ENCODE data around the gene COPS2.

DNA sequence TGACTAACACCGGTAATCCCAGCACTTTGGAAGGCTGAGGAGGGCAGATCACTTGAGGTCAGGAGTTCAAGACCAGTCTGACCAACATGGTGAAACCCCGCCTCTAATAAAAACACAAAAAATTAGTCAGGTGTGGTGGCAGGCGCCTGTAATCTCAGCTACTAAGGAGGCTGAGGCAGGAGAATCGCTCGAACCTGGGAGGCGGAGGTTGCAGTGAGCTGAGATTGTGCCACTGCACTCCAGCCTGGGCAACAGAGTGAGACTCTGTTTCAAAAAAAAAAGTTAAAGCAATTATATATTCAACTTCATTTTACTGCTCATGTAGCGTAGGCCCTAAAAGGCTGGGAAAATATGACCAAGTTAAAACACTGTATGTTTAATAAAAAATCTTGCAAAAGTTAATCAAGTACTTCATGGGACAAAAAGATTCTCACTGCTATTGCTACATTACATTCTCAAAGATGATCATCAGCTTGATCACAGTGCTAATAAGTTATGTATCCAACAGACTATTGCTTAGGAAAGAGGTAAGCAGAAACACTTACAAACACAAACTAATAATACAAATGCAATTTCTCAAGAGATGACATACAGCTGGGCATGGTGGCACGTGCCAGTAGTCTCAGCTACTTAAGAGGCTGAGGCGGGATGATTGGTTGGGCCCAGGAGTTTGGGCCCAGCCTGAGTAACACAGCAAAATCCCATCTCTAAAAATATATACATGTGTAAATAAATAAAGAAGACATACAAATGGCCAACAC, 2.7 kb downstream of the COPS2 start:
- TF ChIP-seq, protein P1, sequence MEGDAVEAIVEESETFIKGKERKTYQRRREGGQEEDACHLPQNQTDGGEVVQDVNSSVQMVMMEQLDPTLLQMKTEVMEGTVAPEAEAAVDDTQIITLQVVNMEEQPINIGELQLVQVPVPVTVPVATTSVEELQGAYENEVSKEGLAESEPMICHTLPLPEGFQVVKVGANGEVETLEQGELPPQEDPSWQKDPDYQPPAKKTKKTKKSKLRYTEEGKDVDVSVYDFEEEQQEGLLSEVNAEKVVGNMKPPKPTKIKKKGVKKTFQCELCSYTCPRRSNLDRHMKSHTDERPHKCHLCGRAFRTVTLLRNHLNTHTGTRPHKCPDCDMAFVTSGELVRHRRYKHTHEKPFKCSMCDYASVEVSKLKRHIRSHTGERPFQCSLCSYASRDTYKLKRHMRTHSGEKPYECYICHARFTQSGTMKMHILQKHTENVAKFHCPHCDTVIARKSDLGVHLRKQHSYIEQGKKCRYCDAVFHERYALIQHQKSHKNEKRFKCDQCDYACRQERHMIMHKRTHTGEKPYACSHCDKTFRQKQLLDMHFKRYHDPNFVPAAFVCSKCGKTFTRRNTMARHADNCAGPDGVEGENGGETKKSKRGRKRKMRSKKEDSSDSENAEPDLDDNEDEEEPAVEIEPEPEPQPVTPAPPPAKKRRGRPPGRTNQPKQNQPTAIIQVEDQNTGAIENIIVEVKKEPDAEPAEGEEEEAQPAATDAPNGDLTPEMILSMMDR (IDR thresholded peaks at IDR 0.05; ENCODE audit: poor library complexity): no peak
- TF ChIP-seq EZH2 (IDR thresholded peaks at IDR 0.05; ENCODE audit: borderline replicate concordance): no peak
- no peak for TF ChIP-seq EZH2phosphoT487 (IDR thresholded peaks at IDR 0.05; ENCODE audit: low read depth, severe bottlenecking, unreplicated experiment)
